Activated CD4-positive, alpha-beta T cell treated with anti-CD3 and anti-CD28 coated beads, Interleukin-2, amount 10 ng/mL, durations not matched to agents 24 days and 14 days (primary cell): ENCODE results near the gene NOPCHAP1. TPM values are rescaled to one million over a fixed set of nuclear protein-coding genes. Genes with fewer than 3 reads are reported as not detected.
"Not testable (repeated sequence)": the region's sequence is repeated elsewhere in the genome, so short reads cannot be mapped to it uniquely, and the experiment has no call there.

Experiments used
- DNase-seq: peaks from one replicate; pipeline ENCODE4 v3.0.0; 2022
- H3K27ac Mint-ChIP-seq: one replicate; pipeline ENCODE4 v1.8.0; 2022; ENCODE audit warnings: mild to moderate bottlenecking, mixed read lengths
- H3K27me3 Mint-ChIP-seq: one replicate; pipeline ENCODE4 v1.8.0; 2022; ENCODE audit warnings: mixed read lengths
- H3K36me3 Mint-ChIP-seq: one replicate; pipeline ENCODE4 v1.8.0; 2022; ENCODE audit warnings: low read depth, mild to moderate bottlenecking, mixed read lengths
- H3K4me1 Mint-ChIP-seq: one replicate; pipeline ENCODE4 v1.8.0; 2021; ENCODE audit warnings: mixed read lengths
- H3K4me3 Mint-ChIP-seq: one replicate; pipeline ENCODE4 v1.8.0; 2022; ENCODE audit warnings: mild to moderate bottlenecking, moderate library complexity, mixed read lengths
- H3K9me3 Mint-ChIP-seq: one replicate; pipeline ENCODE4 v1.8.0; 2021; ENCODE audit warnings: mixed read lengths
- intact Hi-C: fragments of 100-400 bp; cut with micrococcal nuclease; formaldehyde crosslinking; loops from one replicate; pipeline ENCODE4 v1.15.1; 2023
- total RNA-seq: library from RNA; stranded (reverse); gene quantifications from 2 replicates; pipeline ENCODE4 v1.2.3, GENCODE V29; 2022

The NOPCHAP1 gene, protein sequence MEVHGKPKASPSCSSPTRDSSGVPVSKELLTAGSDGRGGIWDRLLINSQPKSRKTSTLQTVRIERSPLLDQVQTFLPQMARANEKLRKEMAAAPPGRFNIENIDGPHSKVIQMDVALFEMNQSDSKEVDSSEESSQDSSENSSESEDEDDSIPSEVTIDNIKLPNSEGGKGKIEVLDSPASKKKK
- 39.8 and 41.3 TPM in 2 replicates for total RNA-seq

GRCh38 chr12:104986022-104986941 lies at the start of gene NOPCHAP1:
TSS of gene NOPCHAP1 (plus strand) at chr12:104986316. CDS start at chr12:104986353, 37 bp downstream.
- H3K4me1 Mint-ChIP-seq = peaks cover 37% of the 10 kb centered on the region
- peak within 1 kb of the TSS; percentile 89 for H3K4me3 Mint-ChIP-seq
- H3K36me3 Mint-ChIP-seq = peaks cover 37% of the 10 kb centered on the region
- intact Hi-C loops = loop anchor here (1.0 to 5.0 kb wide), 3 partner anchors 27 to 304 kb away; no protein-coding TSS in a partner anchor
- H3K27me3 Mint-ChIP-seq = peaks cover 7% of the 10 kb centered on the region
- H3K9me3 Mint-ChIP-seq = no peaks in the 10 kb centered on the region
- peak within 1 kb of the TSS; percentile 85 for H3K27ac Mint-ChIP-seq
- peak; percentile 97 for DNase-seq

- Mint-ChIP-seq H3K27ac (no peak overlapping the region), H3K27me3 (peaks cover 6% of the 10 kb centered on the region), H3K4me3 (no peak overlapping the region), H3K9me3 (peaks cover 3% of the 10 kb centered on the region), H3K36me3 (no peaks in the 10 kb centered on the region), H3K4me1 (peaks cover 10% of the 10 kb centered on the region)
- intact Hi-C loops = no loop called here
- no peak for DNase-seq
These were observed 47.7 kb upstream of the NOPCHAP1 start for GRCh38 chr12:104938371-104938770.

DNA sequence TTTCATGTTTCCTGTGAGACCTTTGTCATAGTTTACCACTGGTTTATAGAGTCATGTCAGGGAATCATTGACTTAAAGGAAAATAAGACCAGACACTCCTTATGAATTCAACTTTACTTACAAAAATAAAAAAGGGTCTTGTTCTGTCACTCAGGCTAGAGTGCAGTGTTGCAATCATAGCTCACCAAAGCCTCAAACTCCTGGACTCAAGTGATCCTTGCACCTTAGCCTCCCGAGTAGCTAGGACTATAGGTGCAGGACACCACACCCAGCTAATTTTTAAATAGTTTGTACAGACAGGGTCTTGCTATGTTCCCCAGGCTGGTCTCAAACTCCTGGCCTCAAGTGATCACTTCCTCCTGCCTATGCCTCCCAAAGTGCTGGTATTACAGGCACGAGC lies 47.0 kb upstream of the NOPCHAP1 start:
- H3K36me3 Mint-ChIP-seq = no peaks in the 10 kb centered on the region
- peaks cover 7% of the 10 kb centered on the region for H3K27me3 Mint-ChIP-seq
- no peaks in the 10 kb centered on the region for H3K9me3 Mint-ChIP-seq
- peaks cover 7% of the 10 kb centered on the region for H3K4me1 Mint-ChIP-seq
- intact Hi-C loops = no loop called here
- no peak overlapping the region for H3K4me3 Mint-ChIP-seq
- no peak overlapping the region for H3K27ac Mint-ChIP-seq
- DNase-seq = no peak

- H3K36me3 Mint-ChIP-seq = peaks cover under 1% of the 10 kb centered on the region
- no peak overlapping the region for H3K27ac Mint-ChIP-seq
- intact Hi-C loops = no loop called here
- no peak overlapping the region for H3K4me3 Mint-ChIP-seq
- no peak for DNase-seq
- peaks cover 11% of the 10 kb centered on the region for H3K27me3 Mint-ChIP-seq
- no peaks in the 10 kb centered on the region for H3K4me1 Mint-ChIP-seq
- no peaks in the 10 kb centered on the region for H3K9me3 Mint-ChIP-seq
These were observed 44.7 kb upstream of the NOPCHAP1 start for GRCh38 chr12:104941454-104941853.

DNA sequence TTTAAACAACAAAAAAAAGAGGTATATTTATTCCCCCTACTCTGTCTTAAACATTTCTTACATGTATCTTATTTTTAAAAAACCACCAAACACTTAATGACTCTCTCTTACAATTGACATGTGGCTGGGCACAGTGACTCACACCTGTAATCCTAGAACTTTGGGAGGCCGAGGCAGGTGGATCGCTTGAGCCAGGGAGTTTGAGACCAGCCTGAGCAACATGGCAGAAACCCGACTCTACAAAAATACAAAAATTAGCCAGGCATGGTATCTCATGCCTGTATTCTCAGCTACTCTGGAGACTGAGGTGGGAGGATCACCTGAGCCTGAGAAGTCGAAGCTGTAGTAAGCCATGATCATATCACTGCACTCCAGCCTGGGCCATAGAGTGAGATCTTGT lies 44.0 kb upstream of the NOPCHAP1 start:
- H3K36me3 Mint-ChIP-seq = peaks cover 2% of the 10 kb centered on the region
- H3K4me3 Mint-ChIP-seq = no peak overlapping the region
- no peaks in the 10 kb centered on the region for H3K9me3 Mint-ChIP-seq
- peaks cover 13% of the 10 kb centered on the region for H3K27me3 Mint-ChIP-seq
- intact Hi-C loops = no loop called here
- no peak overlapping the region for H3K27ac Mint-ChIP-seq
- no peak for DNase-seq
- no peaks in the 10 kb centered on the region for H3K4me1 Mint-ChIP-seq

DNA sequence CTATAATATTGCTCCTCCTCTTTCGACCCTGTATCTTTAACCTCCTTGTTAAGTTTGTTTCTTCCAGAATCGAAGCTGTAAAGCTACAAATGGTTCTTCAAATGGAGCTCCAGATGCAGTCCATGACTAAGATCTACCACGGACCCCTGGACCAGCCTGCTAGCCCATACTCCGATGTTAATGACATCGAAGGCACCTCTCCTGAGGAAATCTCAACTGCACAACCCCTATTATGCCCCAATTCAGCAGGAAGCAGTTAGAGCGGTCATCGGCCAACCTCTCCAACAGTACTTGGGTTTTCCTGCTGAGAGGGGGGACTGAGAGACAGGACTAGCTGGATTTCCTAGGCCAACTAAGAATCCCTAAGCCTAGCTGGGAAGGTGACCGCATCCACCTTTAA lies 42.7 kb upstream of the NOPCHAP1 start:
- H3K4me3 Mint-ChIP-seq, H3K36me3 Mint-ChIP-seq, DNase-seq, intact Hi-C loops, H3K4me1 Mint-ChIP-seq, H3K27ac Mint-ChIP-seq, H3K9me3 Mint-ChIP-seq: not testable (repeated sequence)
- peaks cover 11% of the 10 kb centered on the region for H3K27me3 Mint-ChIP-seq

GRCh38 chr12:104944252-104944651 lies 41.9 kb upstream of the NOPCHAP1 start:
- Mint-ChIP-seq H3K4me1 (no peaks in the 10 kb centered on the region), H3K4me3 (no peak overlapping the region), H3K9me3 (no peaks in the 10 kb centered on the region), H3K27ac (no peak overlapping the region), H3K27me3 (peaks cover 9% of the 10 kb centered on the region), H3K36me3 (peaks cover 2% of the 10 kb centered on the region)
- DNase-seq = no peak
- intact Hi-C loops = no loop called here

DNA sequence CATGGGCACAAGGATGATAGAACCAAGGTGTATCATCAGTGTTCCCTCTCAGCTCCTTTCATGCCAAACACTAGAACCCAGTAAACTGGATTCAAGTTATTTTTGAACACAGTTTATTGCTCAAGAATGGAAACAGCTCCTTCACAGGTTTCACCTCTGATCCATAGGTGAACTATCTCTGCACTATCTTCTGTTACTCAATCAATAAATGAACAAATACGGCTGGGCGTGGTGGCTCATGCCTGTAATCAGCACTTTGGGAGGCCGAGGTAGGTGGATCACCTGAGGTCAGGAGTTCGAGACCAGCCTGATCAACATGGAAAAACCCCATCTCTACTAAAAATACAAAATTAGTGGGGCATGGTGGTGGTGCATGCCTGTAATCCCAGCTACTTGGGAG lies 37.4 kb upstream of the NOPCHAP1 start:
- peak; percentile 45 for DNase-seq
- intact Hi-C loops, H3K4me3 Mint-ChIP-seq, H3K4me1 Mint-ChIP-seq, H3K36me3 Mint-ChIP-seq, H3K27ac Mint-ChIP-seq, H3K9me3 Mint-ChIP-seq: not testable (repeated sequence)
- peaks cover 15% of the 10 kb centered on the region for H3K27me3 Mint-ChIP-seq

DNA sequence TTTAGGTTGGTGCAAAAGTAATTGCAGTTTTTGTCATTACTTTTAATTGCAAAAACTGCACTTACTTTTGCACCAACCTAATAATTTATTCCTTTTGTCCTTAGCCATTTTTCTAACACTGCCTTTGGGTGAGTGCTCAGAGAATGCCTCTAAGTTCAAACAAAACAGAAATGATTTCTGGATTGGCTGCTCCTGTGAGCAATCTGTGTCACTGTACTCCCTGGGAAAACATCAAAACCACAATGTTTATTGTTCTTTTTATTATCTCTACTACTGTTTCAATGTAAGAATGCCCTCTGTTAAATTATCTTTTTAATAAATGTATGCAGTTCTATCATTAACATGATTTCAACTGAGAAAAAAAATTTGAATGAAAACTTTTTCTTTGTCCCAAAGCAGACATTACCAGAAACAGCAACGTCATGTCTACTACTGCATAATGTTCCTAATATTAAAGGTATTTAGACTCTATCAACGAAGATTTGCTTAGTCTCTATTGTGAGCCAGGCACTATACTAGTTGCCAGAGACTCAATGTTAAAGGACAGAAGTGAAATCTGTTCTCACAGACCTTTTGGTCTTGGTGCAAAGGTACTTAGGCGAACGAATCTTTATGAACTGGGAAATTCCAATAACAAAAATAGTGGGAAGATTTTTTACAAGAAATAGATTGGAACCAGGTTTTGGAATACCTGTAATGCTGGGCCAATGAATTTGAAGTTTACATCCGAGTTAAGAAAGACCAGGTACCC lies 34.2 kb upstream of the NOPCHAP1 start:
- intact Hi-C loops = loop anchor here (10.0 kb wide), 1 partner anchor 387 kb away; no protein-coding TSS in a partner anchor
- Mint-ChIP-seq H3K27ac (no peak overlapping the region), H3K4me3 (no peak overlapping the region), H3K9me3 (no peaks in the 10 kb centered on the region), H3K36me3 (no peaks in the 10 kb centered on the region), H3K4me1 (peaks cover 9% of the 10 kb centered on the region), H3K27me3 (peaks cover 19% of the 10 kb centered on the region)
- DNase-seq = no peak

- intact Hi-C loops = loop anchor here (10.0 kb wide), 1 partner anchor 388 kb away; no protein-coding TSS in a partner anchor
- H3K4me1 Mint-ChIP-seq = peaks cover 14% of the 10 kb centered on the region
- no peak overlapping the region for H3K4me3 Mint-ChIP-seq
- no peaks in the 10 kb centered on the region for H3K36me3 Mint-ChIP-seq
- H3K27me3 Mint-ChIP-seq = peaks cover 22% of the 10 kb centered on the region
- no peak for DNase-seq
- H3K9me3 Mint-ChIP-seq = no peaks in the 10 kb centered on the region
- H3K27ac Mint-ChIP-seq = no peak overlapping the region
These were observed 33.3 kb upstream of the NOPCHAP1 start for GRCh38 chr12:104952816-104953215.

- intact Hi-C loops = loop anchor here (10.0 kb wide), 1 partner anchor 389 kb away; no protein-coding TSS in a partner anchor
- H3K27ac Mint-ChIP-seq = no peak overlapping the region
- H3K36me3 Mint-ChIP-seq = no peaks in the 10 kb centered on the region
- H3K4me1 Mint-ChIP-seq = peaks cover 14% of the 10 kb centered on the region
- H3K4me3 Mint-ChIP-seq = no peak overlapping the region
- no peaks in the 10 kb centered on the region for H3K9me3 Mint-ChIP-seq
- H3K27me3 Mint-ChIP-seq = peaks cover 22% of the 10 kb centered on the region
- no peak for DNase-seq
These were observed 32.8 kb upstream of the NOPCHAP1 start for GRCh38 chr12:104953323-104953722.

GRCh38 chr12:104955703-104956102 lies 30.4 kb upstream of the NOPCHAP1 start:
- intact Hi-C loops = loop anchor here (5.0 to 10.0 kb wide), 4 partner anchors 258 to 498 kb away; partner anchors contain the start of gene CHST11
- Mint-ChIP-seq H3K4me1 (peaks cover 32% of the 10 kb centered on the region), H3K27me3 (peaks cover 27% of the 10 kb centered on the region), H3K9me3 (no peaks in the 10 kb centered on the region), H3K36me3 (peaks cover 2% of the 10 kb centered on the region), H3K27ac (no peak overlapping the region), H3K4me3 (no peak overlapping the region)
- no peak for DNase-seq

DNA sequence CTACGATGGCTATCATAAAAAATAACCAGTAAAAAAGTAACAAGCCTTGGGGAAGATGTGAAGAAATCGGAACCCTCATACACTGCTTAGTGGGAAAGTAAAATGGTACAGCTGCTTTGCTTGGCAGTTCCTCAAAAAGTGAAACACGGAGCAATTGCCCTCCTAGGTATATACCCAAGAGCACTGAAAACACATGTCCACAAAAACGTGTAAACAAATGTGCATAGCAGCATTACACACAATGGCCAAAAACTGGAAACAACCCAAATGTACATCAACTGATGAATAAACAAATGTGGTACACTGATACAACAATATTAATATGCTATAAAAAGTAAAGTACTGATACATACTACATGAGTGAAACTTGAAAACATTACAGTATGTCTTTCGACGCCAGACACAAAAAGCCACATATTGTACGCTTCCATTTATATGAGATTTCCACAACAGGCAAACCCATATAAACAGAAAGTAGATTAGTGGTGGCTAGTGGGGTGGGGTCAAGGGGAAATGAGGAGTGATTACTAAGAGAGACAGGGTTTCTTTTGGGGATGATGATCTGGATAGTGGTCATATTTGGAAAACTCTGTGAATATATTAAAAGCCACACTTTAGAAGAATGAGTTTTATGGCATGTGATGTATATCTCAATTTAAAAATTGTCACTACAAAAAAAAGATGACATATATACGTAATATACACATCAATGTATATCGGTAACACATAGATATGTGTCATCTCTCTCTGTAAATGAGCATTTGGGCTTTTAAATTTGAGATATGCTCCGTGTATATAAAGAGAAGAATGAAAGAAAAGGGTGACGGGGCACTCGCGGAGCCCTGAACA lies 29.0 kb upstream of the NOPCHAP1 start:
- H3K4me1 Mint-ChIP-seq = peaks cover 32% of the 10 kb centered on the region
- intact Hi-C loops = loop anchor here (5.0 to 10.0 kb wide), 4 partner anchors 260 to 500 kb away; partner anchors contain the start of gene CHST11
- H3K9me3 Mint-ChIP-seq = no peaks in the 10 kb centered on the region
- peak; percentile 54 for DNase-seq
- H3K27me3 Mint-ChIP-seq = peaks cover 32% of the 10 kb centered on the region
- H3K36me3 Mint-ChIP-seq = peaks cover 2% of the 10 kb centered on the region
- peak overlapping the region; percentile 83 for H3K4me3 Mint-ChIP-seq
- H3K27ac Mint-ChIP-seq = peak overlapping the region; percentile 75
